Fibroblast of the aortic adventitia (primary cell): Measurements from ENCODE around the gene NUMBL. TPM values are rescaled to one million over a fixed set of nuclear protein-coding genes. Genes with fewer than 3 reads are reported as not detected.

Experiments used
- DNase-seq: peaks from one replicate; pipeline ENCODE4 v3.0.0-alpha.2; 2010; ENCODE audit warnings: low read depth
- H3K4me3 ChIP-seq: 2 replicates; pipeline ENCODE4 v1.5.1; 2011; ENCODE audit warnings: low read depth, mild to moderate bottlenecking, control low read depth, low read length, moderate library complexity
- total RNA-seq: library from RNA; depleted of rRNA; stranded (reverse); fragments of >200 nt; gene quantifications from 2 replicates; pipeline ENCODE4 v1.2.3, GENCODE V29; 2012; ENCODE audit warnings: low replicate concordance
- TF ChIP-seq, protein P1 (sequence below): IDR thresholded peaks from 2 replicates; pipeline ENCODE4 v1.5.1; 2011; ENCODE audit warnings: mild to moderate bottlenecking, low read length, control low read depth, inconsistent platforms; ENCODE audit not compliant: insufficient read depth

NUMBL gene
- total RNA-seq, 1 donor = 51.4 TPM

DNA sequence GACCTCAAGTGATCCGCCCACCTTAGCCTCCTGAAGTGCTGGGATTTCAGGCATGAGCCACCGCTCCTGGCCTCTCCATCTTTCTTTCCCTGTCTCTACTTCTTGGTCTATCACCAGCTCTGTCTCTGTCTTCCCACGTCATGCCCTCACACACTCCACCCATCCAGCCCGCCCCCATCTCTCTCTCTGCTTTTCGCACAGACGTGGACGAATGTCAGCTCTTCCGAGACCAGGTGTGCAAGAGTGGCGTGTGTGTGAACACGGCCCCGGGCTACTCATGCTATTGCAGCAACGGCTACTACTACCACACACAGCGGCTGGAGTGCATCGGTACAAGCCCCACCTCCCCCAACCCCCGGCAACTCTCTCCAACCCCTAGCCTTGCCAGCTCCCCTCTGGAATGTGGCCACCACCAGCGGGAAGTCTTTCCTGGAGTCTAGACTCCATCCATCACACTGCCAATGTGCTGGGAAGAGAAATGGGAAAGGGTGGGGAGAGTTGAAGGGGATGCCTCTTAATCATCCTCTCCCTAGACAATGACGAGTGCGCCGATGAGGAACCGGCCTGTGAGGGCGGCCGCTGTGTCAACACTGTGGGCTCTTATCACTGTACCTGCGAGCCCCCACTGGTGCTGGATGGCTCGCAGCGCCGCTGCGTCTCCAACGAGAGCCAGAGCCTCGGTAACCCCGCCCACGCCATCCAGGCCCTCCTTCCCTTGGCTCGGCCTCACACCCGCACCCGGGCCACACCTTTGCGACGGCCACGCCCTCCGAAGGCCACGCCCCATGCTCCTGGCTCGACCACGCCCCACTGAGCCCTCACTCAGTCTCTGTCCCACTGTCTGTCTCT is 66.8 kb downstream of the NUMBL start:
- peak; percentile 88 for DNase-seq
- TF ChIP-seq, protein P1, sequence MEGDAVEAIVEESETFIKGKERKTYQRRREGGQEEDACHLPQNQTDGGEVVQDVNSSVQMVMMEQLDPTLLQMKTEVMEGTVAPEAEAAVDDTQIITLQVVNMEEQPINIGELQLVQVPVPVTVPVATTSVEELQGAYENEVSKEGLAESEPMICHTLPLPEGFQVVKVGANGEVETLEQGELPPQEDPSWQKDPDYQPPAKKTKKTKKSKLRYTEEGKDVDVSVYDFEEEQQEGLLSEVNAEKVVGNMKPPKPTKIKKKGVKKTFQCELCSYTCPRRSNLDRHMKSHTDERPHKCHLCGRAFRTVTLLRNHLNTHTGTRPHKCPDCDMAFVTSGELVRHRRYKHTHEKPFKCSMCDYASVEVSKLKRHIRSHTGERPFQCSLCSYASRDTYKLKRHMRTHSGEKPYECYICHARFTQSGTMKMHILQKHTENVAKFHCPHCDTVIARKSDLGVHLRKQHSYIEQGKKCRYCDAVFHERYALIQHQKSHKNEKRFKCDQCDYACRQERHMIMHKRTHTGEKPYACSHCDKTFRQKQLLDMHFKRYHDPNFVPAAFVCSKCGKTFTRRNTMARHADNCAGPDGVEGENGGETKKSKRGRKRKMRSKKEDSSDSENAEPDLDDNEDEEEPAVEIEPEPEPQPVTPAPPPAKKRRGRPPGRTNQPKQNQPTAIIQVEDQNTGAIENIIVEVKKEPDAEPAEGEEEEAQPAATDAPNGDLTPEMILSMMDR = no peak
- H3K4me3 ChIP-seq = no peak overlapping the region

DNA sequence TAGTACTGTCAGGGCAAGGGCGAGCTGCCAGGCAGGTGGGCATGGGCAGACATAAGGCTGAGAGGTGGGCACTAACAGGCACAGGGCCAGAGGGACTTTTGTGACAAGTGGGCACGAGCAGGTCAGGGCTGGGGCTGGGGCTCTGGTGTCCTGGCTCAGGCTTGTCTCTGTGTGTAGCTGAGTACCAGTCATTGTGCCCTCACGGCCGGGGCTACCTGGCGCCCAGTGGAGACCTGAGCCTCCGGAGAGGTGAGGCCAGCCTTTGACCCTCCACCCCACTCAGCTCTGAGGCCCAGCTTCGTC is 67.7 kb downstream of the NUMBL start:
- TF ChIP-seq, protein P1 = no peak
- no peak for DNase-seq
- no peak overlapping the region for H3K4me3 ChIP-seq

DNA sequence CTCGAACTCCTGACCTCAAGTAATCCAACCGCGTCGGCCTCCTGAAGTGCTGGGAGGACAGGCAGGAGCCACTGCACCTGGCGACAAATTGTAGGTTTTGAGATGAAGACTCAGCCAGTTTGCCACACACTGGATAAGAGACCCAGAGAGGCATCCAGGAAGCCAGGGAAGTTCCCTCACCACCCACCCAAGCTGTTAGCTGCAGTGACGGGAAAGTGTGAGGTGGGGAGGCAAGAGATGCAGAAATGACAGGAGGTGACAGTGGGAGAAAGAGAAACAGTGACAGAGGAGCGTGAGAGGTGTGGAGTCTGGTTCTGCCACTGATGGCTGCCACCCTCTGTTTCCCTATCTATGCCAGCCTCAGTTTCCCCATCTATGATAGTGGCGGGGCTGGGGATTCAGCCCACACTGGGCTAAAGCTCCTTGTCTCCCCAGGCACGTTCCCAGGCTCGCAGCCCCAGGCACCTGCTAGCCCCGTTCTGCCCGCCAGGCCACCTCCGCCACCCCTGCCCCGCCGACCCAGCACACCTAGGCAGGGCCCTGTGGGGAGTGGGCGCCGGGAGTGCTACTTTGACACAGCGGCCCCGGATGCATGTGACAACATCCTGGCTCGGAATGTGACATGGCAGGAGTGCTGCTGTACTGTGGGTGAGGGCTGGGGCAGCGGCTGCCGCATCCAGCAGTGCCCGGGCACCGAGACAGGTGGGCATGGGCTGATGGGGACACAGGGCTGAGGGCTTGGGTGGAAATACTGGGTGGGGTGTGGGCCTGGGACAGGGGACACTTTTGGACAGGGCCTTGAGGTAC is 68.3 kb downstream of the NUMBL start:
- TF ChIP-seq, protein P1 = no peak
- no peak for DNase-seq

DNA sequence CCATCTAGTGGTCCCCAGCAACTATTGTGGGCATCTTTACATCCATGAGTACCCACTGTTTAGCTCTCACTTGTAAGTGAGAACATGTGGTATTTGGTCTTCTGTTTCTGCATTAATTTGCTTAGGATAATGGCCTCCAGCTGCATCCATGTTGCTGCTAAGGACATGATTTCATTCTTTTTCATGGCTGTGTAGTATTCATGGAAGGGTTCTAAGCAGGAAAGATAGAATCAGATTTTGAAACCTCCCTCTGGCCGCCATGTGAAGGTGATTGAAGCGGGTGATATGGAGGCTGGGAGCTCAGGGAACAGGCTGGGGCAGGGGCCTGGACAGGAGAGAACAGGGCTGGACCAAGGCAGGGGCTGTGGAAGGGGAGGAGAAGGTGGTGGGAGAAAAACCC is 69.2 kb downstream of the NUMBL start:
- no peak overlapping the region for H3K4me3 ChIP-seq
- TF ChIP-seq, protein P1 = no peak
- DNase-seq = no peak

More for the DNA sequence above, 68.3 kb downstream of the NUMBL start:
- no peak overlapping the region for H3K4me3 ChIP-seq

DNA sequence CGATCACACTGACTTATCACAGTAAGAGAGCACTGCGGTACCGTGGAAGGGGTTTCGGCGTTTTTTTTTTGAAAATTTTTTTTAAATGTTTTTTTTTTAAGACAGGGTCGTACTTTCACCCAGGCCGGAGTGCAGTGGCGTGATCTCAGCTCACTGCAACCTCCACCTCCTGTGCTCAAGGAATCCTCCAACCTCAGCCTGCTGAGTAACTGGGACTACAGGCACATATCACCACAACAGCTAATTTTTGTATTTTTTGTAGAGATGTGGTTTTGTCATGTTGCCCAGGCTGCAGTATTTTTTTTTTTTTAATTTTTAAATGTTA is 70.3 kb downstream of the NUMBL start:
- TF ChIP-seq, protein P1 = no peak
- no peak for DNase-seq
- H3K4me3 ChIP-seq = no peak overlapping the region

DNA sequence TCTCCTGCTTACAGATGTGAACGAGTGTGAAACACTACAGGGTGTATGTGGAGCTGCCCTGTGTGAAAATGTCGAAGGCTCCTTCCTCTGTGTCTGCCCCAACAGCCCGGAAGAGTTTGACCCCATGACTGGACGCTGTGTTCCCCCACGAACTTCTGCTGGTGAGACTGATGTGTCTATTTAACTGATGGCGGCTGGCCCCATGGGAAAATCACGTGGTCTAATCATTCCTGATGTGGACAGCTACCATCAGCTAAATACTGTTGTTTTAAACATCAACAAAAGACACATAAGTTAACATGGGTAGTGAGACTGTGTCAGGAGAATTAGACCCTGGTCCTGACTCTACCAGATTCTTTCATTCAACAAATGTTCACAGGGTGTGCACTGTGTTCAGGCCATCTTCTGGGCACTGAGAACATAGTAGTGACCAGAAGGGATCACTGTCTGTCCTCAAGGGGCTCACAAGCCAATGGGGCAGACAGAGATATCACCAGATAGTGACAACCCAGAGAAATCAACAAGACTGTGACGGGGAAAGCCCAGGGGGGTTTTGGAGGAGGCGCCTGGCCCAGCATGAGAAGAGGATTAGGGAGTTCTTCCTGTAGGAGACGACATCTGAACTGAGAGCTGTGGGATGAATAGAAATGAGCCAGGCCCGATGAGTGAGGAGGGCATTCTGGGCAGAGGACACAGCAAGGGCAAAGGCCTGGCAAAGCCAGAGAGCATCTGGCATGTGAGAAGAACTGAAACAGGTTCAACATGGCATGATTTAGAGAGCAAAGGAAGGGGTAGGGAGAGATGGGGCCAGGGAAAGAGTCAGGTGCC is 70.9 kb downstream of the NUMBL start:
- H3K4me3 ChIP-seq = no peak overlapping the region
- TF ChIP-seq, protein P1 = no peak
- DNase-seq = no peak
